Common myeloid progenitor, CD34-positive (primary cell): Measurements from ENCODE around the gene GTF2B.

Experiments used
- CTCF ChIA-PET: fragments of 350-600 bp; sonication (Branson Sonifier 250); formaldehyde crosslinking; loops from one replicate; lab custom pipeline; 2021; ENCODE audit warnings: antibody characterized with exemption; lab: Charles Lee
- POLR2A ChIA-PET: fragments of 350-600 bp; sonication (Branson Sonifier 250); formaldehyde crosslinking; loops from one replicate; lab custom pipeline; 2021; ENCODE audit warnings: antibody characterized with exemption; lab: Charles Lee
- DNase-seq, 3 donors: peaks; one replicate each; pipeline versions ENCODE4 v3.0.0 to v3.0.0-alpha.2; 2013
- H3K27ac ChIP-seq, 2 experiments: 1 replicate in 1 of 2; 2 replicates in 1 of 2; pipeline ENCODE4 v1.7.0; 2013; ENCODE audit warnings: inconsistent platforms in 2 of 2, low read length in 2 of 2, mild to moderate bottlenecking in 2 of 2, low read depth in 1 of 2, moderate library complexity in 1 of 2; ENCODE audit not compliant: severe bottlenecking in 2 of 2, insufficient read depth in 1 of 2, poor library complexity in 1 of 2
- H3K27me3 ChIP-seq, 5 experiments: replicated peaks in 2 of 5; 1 replicate in 3 of 5; 2 replicates in 2 of 5; pipeline versions ENCODE4 v1.6.1 to v1.7.0; 2013; ENCODE audit warnings: low read length in 4 of 5, mild to moderate bottlenecking in 2 of 5, moderate library complexity in 2 of 5, inconsistent platforms in 1 of 5; ENCODE audit not compliant: insufficient read depth in 5 of 5, control insufficient read depth in 4 of 5
- H3K36me3 ChIP-seq, 4 experiments: 1 replicate in 2 of 4; 2 replicates in 2 of 4; pipeline versions ENCODE4 v1.6.1 to v1.7.0; 2013; ENCODE audit warnings: low read length in 3 of 4, control low read depth in 1 of 4, mild to moderate bottlenecking in 1 of 4; ENCODE audit not compliant: control insufficient read depth in 4 of 4, insufficient read depth in 4 of 4
- H3K4me1 ChIP-seq, 4 experiments: 1 replicate in 3 of 4; 2 replicates in 1 of 4; pipeline versions ENCODE4 v1.6.1 to v1.7.1; 2013; ENCODE audit warnings: low read length in 3 of 4, mild to moderate bottlenecking in 3 of 4, control low read depth in 1 of 4, inconsistent platforms in 1 of 4, moderate library complexity in 1 of 4; ENCODE audit not compliant: control insufficient read depth in 4 of 4, insufficient read depth in 4 of 4; ENCODE audit errors: control extremely low read depth in 1 of 4
- H3K4me3 ChIP-seq, 7 experiments: 1 replicate in 4 of 7; 2 replicates in 3 of 7; pipeline versions ENCODE4 v1.5.1 to v1.7.0; 2013; ENCODE audit warnings: mild to moderate bottlenecking in 7 of 7, low read length in 6 of 7, moderate library complexity in 6 of 7, inconsistent platforms in 2 of 7, low read depth in 2 of 7, control low read depth in 1 of 7; ENCODE audit not compliant: insufficient read depth in 4 of 7, control insufficient read depth in 1 of 7; ENCODE audit errors: extremely low read depth in 1 of 7
- H3K9me3 ChIP-seq, 5 experiments: 1 replicate in 4 of 5; 2 replicates in 1 of 5; pipeline versions ENCODE4 v1.6.1 to v1.7.1; 2013; ENCODE audit warnings: low read length in 4 of 5, mild to moderate bottlenecking in 2 of 5, inconsistent platforms in 1 of 5, low read depth in 1 of 5, moderate library complexity in 1 of 5; ENCODE audit not compliant: control insufficient read depth in 4 of 5, insufficient read depth in 2 of 5; ENCODE audit errors: control extremely low read depth in 1 of 5
- WGBS: methylation state at CpG from one replicate; pipeline ENCODE4 v1.1.5; 2013; ENCODE audit not compliant: insufficient coverage; 5-methylcytosine and 5-hydroxymethylcytosine counted together

The GTF2B gene

GRCh38 chr1:88910401-88910800 is 19.0 kb upstream of the GTF2B start:
- Histone ChIP-seq H3K9me3 (peaks cover 0 to 2% (median 0%) of the 10 kb centered on the region in 5 experiments), H3K4me1 (peaks cover 0 to 13% (median 8%) of the 10 kb centered on the region in 4 experiments), H3K4me3 (no peak overlapping the region), H3K27me3 (no peaks in the 10 kb centered on the region), H3K36me3 (no peaks in the 10 kb centered on the region), H3K27ac (no peak overlapping the region)
- WGBS = 100% methylated on average over 1 of the region's 1 CpG
- ChIA-PET POLR2A (no interaction called here), CTCF (no interaction called here)
- DNase-seq = no peak

GRCh38 chr1:88900883-88901282 is 9.5 kb upstream of the GTF2B start:
- no peaks in the 10 kb centered on the region for H3K4me1 ChIP-seq
- no peaks in the 10 kb centered on the region for H3K27me3 ChIP-seq
- no peaks in the 10 kb centered on the region for H3K36me3 ChIP-seq
- 94% methylated on average over 4 of the region's 4 CpGs for WGBS
- ChIA-PET POLR2A (no interaction called here), CTCF (no interaction called here)
- no peak overlapping the region for H3K4me3 ChIP-seq
- no peaks in the 10 kb centered on the region for H3K9me3 ChIP-seq
- no peak for DNase-seq
- H3K27ac ChIP-seq = no peak overlapping the region

- ChIA-PET POLR2A (no interaction called here), CTCF (no interaction called here)
- no peaks in the 10 kb centered on the region for H3K9me3 ChIP-seq
- H3K27ac ChIP-seq = no peak overlapping the region
- DNase-seq = no peak
- no peaks in the 10 kb centered on the region for H3K27me3 ChIP-seq
- H3K4me1 ChIP-seq = peaks cover 0 to 1% (median 0%) of the 10 kb centered on the region in 4 experiments
- H3K36me3 ChIP-seq = no peaks in the 10 kb centered on the region
- no peak overlapping the region for H3K4me3 ChIP-seq
- WGBS = 100% methylated on average over 3 of the region's 4 CpGs
Observed at GRCh38 chr1:88897070-88897730, 5.8 kb upstream of the GTF2B start.

GRCh38 chr1:88892357-88892877 is 1.1 kb upstream of the GTF2B start:
- POLR2A ChIA-PET = no interaction called here
- Histone ChIP-seq H3K4me3 (peak overlapping the region in 2 of 7 experiments; percentile 96 to 99), H3K27me3 (no peaks in the 10 kb centered on the region), H3K4me1 (peaks cover 12 to 28% (median 21%) of the 10 kb centered on the region in 4 experiments), H3K36me3 (no peaks in the 10 kb centered on the region), H3K27ac (no peak overlapping the region), H3K9me3 (no peaks in the 10 kb centered on the region)
- peak; percentile 38 to 63 (median 52) for DNase-seq
- WGBS = 90% methylated on average over 2 of the region's 11 CpGs
- CTCF ChIA-PET = interaction anchor here (1.2 to 8.8 kb wide), 2 partner anchors 11 to 15 kb away, joined by 3 to 59 read pairs; no protein-coding TSS in a partner anchor

DNA sequence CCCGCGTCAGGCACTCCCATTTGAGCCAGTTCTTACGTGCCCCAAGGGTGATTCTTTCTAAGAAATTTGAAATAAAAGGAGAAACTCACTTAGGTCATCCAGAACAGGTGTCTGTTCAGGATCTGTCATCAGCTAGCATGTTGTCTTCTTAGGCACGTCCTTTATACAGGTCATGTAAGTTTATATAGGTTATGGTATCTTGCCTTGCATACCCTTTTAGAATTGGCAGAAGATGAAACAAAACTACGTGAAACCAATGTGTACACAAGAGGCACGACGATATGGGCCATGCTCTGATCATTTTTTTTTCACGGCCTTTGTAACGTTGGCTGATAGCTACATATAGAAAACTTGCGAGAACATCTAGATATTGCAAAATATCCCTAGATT is 579 bp upstream of the GTF2B start:
- WGBS = 65% methylated on average over 8 of the region's 10 CpGs
- ChIA-PET CTCF (interaction anchor here (1.2 to 8.8 kb wide), 2 partner anchors 11 to 14 kb away, joined by 3 to 59 read pairs; no protein-coding TSS in a partner anchor), POLR2A (interaction anchor here (1.1 to 1.4 kb wide), 3 partner anchors 9 to 12 kb away, joined by 3 to 4 read pairs (median 3); no protein-coding TSS in a partner anchor)
- H3K4me1 ChIP-seq = peaks cover 12 to 28% (median 21%) of the 10 kb centered on the region in 4 experiments
- no peaks in the 10 kb centered on the region for H3K27me3 ChIP-seq
- peak overlapping the region; percentile 92 to 96 for H3K27ac ChIP-seq
- H3K36me3 ChIP-seq = peaks cover 0 to 4% (median 1%) of the 10 kb centered on the region in 4 experiments
- H3K4me3 ChIP-seq = peak overlapping the region in 6 of 7 experiments; percentile 82 to 100 (median 96)
- no peak for DNase-seq
- H3K9me3 ChIP-seq = no peaks in the 10 kb centered on the region

GRCh38 chr1:88890791-88891317 is 513 bp downstream of the GTF2B start:
- peak overlapping the region; percentile 82 to 100 (median 96) for H3K4me3 ChIP-seq
- WGBS = 0% methylated on average over 8 of the region's 18 CpGs
- peaks cover 12 to 28% (median 21%) of the 10 kb centered on the region in 4 experiments for H3K4me1 ChIP-seq
- H3K36me3 ChIP-seq = peaks cover 3 to 10% (median 6%) of the 10 kb centered on the region in 4 experiments
- H3K9me3 ChIP-seq = no peaks in the 10 kb centered on the region
- CTCF ChIA-PET = interaction anchor here (0.6 to 8.8 kb wide), 2 partner anchors 13 to 113 kb away, joined by 3 to 59 read pairs; no protein-coding TSS in a partner anchor
- peak overlapping the region; percentile 92 to 96 for H3K27ac ChIP-seq
- POLR2A ChIA-PET = interaction anchor here (0.8 to 1.4 kb wide), 6 partner anchors 8 to 381 kb away, joined by 3 to 4 read pairs (median 3); no protein-coding TSS in a partner anchor
- DNase-seq = peak; percentile 38 to 52 (median 49)
- no peaks in the 10 kb centered on the region for H3K27me3 ChIP-seq
